Gastrocnemius medialis (tissue), 4 donors: ENCODE measurements around the gene BIRC6.

Experiments
- CTCF ChIP-seq, 5 experiments: fragments of 450-650 bp in 3 of 5; fragments of 200-600 bp in 2 of 5; sonication (generic) in 2 of 5; IDR thresholded peaks in 4 of 5; conservative IDR thresholded peaks in 1 of 5; 1 replicate in 4 of 5; 2 replicates in 1 of 5; pipeline ENCODE4 v1.5.1; 2016 to 2019; ENCODE audit warnings: antibody characterized with exemption in 5 of 5, mild to moderate bottlenecking in 3 of 5, moderate library complexity in 3 of 5
- POLR2A ChIP-seq, 2 donors: fragments of 450-650 bp; IDR thresholded peaks; one replicate each; pipeline ENCODE4 v1.6.1; 2017; ENCODE audit warnings: antibody characterized with exemption in 2 of 2, mild to moderate bottlenecking in 2 of 2, moderate library complexity in 2 of 2

GRCh38 chr2:32614084-32614483, 257.3 kb downstream of the BIRC6 start:
- no peak for TF ChIP-seq CTCF (IDR thresholded peaks at IDR 0.05 in 4 of 5, conservative IDR thresholded peaks at IDR 0.05 in 1 of 5)
- no peak for TF ChIP-seq POLR2A (IDR thresholded peaks at IDR 0.05)
